ENCODE measurements around the gene SLC38A7.

Gene SLC38A7

GRCh38 chr16:58655215-58655596 is 29.4 kb downstream of the SLC38A7 start:
- no peak for TF ChIP-seq CTCF (IDR thresholded peaks at IDR 0.05; ENCODE audit: poor library complexity, severe bottlenecking)
- Histone ChIP-seq H3K9me3 (ENCODE audit: severe bottlenecking) (no peaks in the 10 kb centered on the region), H3K27ac (ENCODE audit: poor library complexity, severe bottlenecking) (no peak overlapping the region), H3K4me3 (ENCODE audit: severe bottlenecking) (no peak overlapping the region), H3K27me3 (ENCODE audit: insufficient read depth, poor library complexity, severe bottlenecking) (no peaks in the 10 kb centered on the region), H3K36me3 (ENCODE audit: low read depth) (no peaks in the 10 kb centered on the region), H3K4me1 (ENCODE audit: insufficient read depth, poor library complexity, severe bottlenecking) (peaks cover 4% of the 10 kb centered on the region)
- DNase-seq (ENCODE audit: low spot score) = no peak
- no peak for ATAC-seq (ENCODE audit: low read depth)

DNA sequence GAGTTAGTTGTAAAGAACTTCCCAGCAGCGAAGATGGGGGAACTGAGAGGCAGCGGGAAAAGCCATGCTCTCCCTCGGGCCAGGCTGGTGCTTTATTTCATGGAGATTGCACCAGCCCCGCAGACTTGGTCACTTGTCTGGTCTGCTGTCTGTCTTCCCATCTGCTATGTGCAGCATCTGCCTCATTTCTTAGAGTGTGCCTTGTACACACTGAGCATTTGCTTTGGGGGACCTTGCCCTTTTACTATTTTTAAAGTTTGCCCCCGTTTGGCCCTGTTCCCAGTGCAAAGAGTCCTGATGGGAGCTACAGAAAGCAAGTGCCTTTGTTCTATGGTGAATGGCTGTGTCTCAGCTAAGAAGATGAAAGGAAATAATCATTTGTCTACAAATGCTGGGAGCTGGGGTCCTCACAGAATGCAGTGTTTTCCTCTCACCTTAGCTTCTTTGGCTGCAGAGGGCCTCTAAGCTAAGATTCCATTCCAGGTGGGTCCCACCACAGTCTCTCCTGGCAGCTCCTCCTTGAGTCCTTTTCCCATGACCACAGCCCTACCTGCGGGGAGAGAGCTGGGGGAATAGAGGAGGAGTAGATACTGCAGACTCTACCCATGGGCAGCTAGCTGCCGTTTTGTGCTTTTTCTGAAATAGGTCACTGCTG is 29.9 kb downstream of the SLC38A7 start:
- peaks cover 4% of the 10 kb centered on the region for H3K4me1 ChIP-seq (ENCODE audit: insufficient read depth, poor library complexity, severe bottlenecking)
- no peak for TF ChIP-seq CTCF (IDR thresholded peaks at IDR 0.05; ENCODE audit: poor library complexity, severe bottlenecking)
- ATAC-seq (ENCODE audit: low read depth) = no peak
- no peak overlapping the region for H3K27ac ChIP-seq (ENCODE audit: poor library complexity, severe bottlenecking)
- DNase-seq (ENCODE audit: low spot score) = no peak
- H3K4me3 ChIP-seq (ENCODE audit: severe bottlenecking) = no peak overlapping the region
- no peaks in the 10 kb centered on the region for H3K27me3 ChIP-seq (ENCODE audit: insufficient read depth, poor library complexity, severe bottlenecking)
- H3K9me3 ChIP-seq (ENCODE audit: severe bottlenecking) = no peaks in the 10 kb centered on the region
- H3K36me3 ChIP-seq (ENCODE audit: low read depth) = no peaks in the 10 kb centered on the region

DNA sequence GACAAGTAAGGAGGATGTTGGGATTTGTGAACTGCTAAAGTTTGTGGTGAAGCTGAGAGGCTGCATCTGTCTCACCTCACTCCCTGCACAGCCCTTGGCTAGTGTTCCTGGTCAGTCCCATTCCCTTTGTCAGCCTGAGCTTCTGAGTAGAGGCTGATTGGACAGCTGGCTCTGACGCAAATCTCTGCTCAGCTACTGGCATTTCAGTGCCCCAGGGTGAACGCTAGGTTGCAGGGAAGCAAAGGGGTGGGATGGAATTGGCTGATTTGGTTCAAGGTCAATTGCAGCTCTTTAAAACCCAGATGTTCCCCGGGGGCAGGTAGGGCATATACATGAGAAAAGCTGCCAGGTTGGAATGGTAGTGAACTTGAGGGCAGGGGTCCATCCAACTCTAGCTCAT is 31.8 kb downstream of the SLC38A7 start:
- Histone ChIP-seq H3K4me1 (ENCODE audit: insufficient read depth, poor library complexity, severe bottlenecking) (peaks cover 4% of the 10 kb centered on the region), H3K4me3 (ENCODE audit: severe bottlenecking) (no peak overlapping the region), H3K27ac (ENCODE audit: poor library complexity, severe bottlenecking) (no peak overlapping the region), H3K9me3 (ENCODE audit: severe bottlenecking) (no peaks in the 10 kb centered on the region), H3K36me3 (ENCODE audit: low read depth) (no peaks in the 10 kb centered on the region), H3K27me3 (ENCODE audit: insufficient read depth, poor library complexity, severe bottlenecking) (no peaks in the 10 kb centered on the region)
- no peak for TF ChIP-seq CTCF (IDR thresholded peaks at IDR 0.05; ENCODE audit: poor library complexity, severe bottlenecking)
- no peak for DNase-seq (ENCODE audit: low spot score)
- ATAC-seq (ENCODE audit: low read depth) = no peak; the same call in 2 of the 3 replicates

- DNase-seq (ENCODE audit: low spot score) (no peak), ATAC-seq (ENCODE audit: low read depth) (no peak)
- H3K4me1 ChIP-seq (ENCODE audit: insufficient read depth, poor library complexity, severe bottlenecking) = peaks cover 4% of the 10 kb centered on the region
- no peak overlapping the region for H3K27ac ChIP-seq (ENCODE audit: poor library complexity, severe bottlenecking)
- H3K27me3 ChIP-seq (ENCODE audit: insufficient read depth, poor library complexity, severe bottlenecking) = no peaks in the 10 kb centered on the region
- H3K4me3 ChIP-seq (ENCODE audit: severe bottlenecking) = no peak overlapping the region
- no peak for TF ChIP-seq CTCF (IDR thresholded peaks at IDR 0.05; ENCODE audit: poor library complexity, severe bottlenecking)
- no peaks in the 10 kb centered on the region for H3K36me3 ChIP-seq (ENCODE audit: low read depth)
- H3K9me3 ChIP-seq (ENCODE audit: severe bottlenecking) = no peaks in the 10 kb centered on the region
Observed at GRCh38 chr16:58651965-58652348, 32.6 kb downstream of the SLC38A7 start.

- DNase-seq (ENCODE audit: low spot score) = no peak
- no peak overlapping the region for H3K4me3 ChIP-seq (ENCODE audit: severe bottlenecking)
- H3K27me3 ChIP-seq (ENCODE audit: insufficient read depth, poor library complexity, severe bottlenecking) = no peaks in the 10 kb centered on the region
- no peaks in the 10 kb centered on the region for H3K36me3 ChIP-seq (ENCODE audit: low read depth)
- no peak for TF ChIP-seq CTCF (IDR thresholded peaks at IDR 0.05; ENCODE audit: poor library complexity, severe bottlenecking)
- H3K9me3 ChIP-seq (ENCODE audit: severe bottlenecking) = no peaks in the 10 kb centered on the region
- no peak for ATAC-seq (ENCODE audit: low read depth)
- H3K27ac ChIP-seq (ENCODE audit: poor library complexity, severe bottlenecking) = no peak overlapping the region
- H3K4me1 ChIP-seq (ENCODE audit: insufficient read depth, poor library complexity, severe bottlenecking) = peaks cover 4% of the 10 kb centered on the region
Observed at GRCh38 chr16:58649707-58650106, 34.9 kb downstream of the SLC38A7 start.
